Activated CD4-positive, alpha-beta T cell treated with anti-CD3 and anti-CD28 coated beads for 24 hours (primary cell): Measurements from ENCODE around the gene TIAM1.

Experiments
- DNase-seq, 2 donors: peaks; one replicate each; pipeline ENCODE4 v3.0.0-alpha.2; 2020; ENCODE audit warnings: low read depth in 2 of 2

Gene TIAM1

DNA sequence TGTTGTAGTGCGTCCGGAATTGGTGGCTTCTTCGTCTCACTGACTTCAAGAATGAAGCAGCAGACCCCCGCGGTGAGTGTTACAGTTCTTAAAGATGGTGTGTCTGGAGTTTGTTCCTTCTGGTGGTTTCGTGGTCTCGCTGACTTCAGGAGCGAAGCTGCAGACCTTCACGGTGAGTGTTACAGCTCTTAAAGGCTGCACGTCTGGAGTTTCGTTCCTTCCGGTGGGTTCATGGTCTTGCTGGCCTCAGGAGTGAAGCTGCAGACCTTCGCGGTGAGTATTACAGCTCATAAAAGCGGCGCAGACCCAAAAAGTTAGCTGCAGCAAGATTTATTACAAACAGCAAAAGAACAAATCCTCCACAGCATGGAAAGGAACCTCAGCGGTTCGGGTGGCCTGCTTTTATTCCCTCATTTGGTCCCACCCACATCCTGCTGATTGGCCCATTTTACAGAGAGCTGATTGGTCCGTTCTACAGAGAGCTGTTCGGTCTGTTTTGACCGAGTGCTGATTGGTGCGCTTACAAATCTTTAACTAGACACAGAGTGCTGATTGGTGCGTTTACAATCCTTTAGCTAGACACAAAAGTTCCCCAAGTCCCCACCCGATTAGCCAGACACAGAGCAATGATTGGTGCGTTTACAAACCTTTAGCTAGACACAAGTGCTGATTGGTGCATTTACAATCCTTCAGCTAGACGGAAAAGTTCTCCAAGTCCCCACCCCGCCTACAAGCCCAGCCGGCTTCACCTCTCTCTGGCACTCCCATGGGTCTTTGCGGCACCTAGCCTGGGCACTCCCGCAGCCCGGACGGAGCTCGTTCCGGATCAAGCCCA, 256.2 kb downstream of the TIAM1 start:
- DNase-seq: no peak

DNA sequence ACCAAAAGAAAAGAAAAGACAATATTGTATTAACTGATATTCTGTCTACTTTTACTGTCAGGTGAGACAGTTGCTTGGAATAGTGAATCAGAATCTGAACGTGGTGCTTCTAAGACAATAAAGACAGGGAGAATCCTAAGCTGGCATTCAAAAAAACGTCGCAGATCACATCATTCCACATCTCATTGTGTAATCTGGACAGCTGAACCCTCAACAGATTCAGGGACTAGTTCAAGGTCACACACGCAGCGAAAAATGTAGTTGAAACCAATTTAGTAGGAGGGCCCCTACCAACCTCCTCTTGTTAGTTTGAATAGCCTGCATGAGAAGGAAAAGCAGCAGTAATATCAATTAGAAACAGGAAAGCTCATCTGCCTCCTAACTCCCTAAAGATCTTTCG, 259.4 kb downstream of the TIAM1 start:
- no peak for DNase-seq

DNA sequence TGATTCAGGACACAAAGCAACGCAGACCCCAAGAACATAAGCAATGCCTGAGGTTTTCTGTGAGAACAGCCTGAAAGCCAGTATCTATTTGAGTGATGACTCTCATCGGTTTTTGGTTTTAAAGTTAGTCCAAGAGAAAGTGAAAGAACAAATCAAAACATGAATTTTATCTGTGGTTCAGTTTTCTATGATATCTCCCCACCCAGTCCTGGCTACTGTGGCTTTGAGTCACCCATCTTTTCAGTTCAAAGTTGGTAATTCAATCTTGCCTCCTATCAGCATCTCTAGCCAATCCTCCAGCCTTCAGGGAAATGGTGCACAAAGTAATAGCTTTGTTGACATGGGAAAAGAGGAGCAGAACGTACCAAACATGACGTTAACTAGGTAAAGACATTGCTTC, 265.3 kb downstream of the TIAM1 start:
- no peak for DNase-seq

DNA sequence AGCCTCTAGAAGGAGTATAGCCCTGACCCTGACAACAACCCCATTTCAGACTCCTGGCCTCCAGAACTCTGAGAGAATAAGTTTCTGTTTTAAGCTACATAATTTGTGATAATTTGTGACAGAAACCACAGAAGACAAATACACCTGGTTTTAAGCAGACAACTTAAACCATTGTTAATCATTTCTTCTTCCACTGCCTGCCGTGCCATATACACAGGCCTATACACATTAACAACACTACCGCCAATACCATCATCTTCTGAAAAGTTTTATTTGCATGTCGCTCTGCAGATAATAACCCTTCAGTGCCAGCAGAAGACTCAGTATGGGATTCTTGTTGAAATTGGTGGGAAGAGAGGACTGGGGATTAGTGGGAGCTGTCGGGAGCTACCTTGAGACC, 265.8 kb downstream of the TIAM1 start:
- DNase-seq: no peak

DNA sequence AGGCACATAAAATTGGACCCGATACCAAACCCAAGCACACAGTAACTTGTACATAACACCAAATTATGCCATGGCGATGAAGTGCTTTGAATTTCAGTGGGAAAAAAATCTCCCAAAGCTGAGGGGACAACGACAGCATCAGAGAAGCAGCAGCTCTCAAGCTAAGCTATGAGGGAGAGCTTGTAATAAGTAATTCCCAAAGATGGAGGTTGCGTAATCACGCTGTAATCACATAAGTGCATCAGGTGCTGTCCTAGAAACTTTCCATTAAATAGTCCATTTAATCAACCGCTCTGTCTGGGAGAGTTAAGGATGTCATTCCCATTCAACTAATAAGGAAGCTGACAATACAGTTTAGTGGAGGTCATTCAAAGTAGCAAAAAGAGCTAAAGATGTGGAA, 268.2 kb downstream of the TIAM1 start:
- DNase-seq: no peak

DNA sequence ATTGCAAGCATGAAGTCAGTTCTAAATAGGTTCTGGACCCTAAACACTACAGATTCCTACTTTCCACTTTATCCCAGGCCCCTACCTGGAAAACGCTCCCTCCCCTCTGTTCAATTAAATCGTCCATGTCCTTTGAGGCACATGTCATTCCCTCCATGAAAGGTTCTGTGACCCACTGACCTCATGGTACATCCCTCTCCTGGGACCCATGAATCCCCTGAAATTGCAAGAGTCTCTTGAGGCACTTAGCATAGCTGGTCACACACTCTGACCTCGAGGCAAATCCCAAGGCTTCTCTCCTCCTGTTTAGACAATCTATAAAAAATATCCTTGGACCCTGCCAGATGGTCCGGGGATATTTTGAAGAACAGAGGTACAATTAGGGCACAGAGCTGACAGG, 271.5 kb downstream of the TIAM1 start:
- DNase-seq: no peak
